GM12872 (cell line): ENCODE measurements around the gene MAML1.

ENCODE experiments used
- TF ChIP-seq, protein P1 (sequence below): IDR thresholded peaks from 3 replicates; pipeline ENCODE4 v1.5.1; 2011; ENCODE audit warnings: low read depth, mild to moderate bottlenecking, low read length, moderate library complexity; ENCODE audit not compliant: insufficient read depth

MAML1 gene

GRCh38 chr5:179700401-179700918, 32.2 kb upstream of the MAML1 start:
- TF ChIP-seq, protein P1, sequence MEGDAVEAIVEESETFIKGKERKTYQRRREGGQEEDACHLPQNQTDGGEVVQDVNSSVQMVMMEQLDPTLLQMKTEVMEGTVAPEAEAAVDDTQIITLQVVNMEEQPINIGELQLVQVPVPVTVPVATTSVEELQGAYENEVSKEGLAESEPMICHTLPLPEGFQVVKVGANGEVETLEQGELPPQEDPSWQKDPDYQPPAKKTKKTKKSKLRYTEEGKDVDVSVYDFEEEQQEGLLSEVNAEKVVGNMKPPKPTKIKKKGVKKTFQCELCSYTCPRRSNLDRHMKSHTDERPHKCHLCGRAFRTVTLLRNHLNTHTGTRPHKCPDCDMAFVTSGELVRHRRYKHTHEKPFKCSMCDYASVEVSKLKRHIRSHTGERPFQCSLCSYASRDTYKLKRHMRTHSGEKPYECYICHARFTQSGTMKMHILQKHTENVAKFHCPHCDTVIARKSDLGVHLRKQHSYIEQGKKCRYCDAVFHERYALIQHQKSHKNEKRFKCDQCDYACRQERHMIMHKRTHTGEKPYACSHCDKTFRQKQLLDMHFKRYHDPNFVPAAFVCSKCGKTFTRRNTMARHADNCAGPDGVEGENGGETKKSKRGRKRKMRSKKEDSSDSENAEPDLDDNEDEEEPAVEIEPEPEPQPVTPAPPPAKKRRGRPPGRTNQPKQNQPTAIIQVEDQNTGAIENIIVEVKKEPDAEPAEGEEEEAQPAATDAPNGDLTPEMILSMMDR = no peak

- TF ChIP-seq, protein P1 = no peak
Measured at GRCh38 chr5:179716286-179716685, 16.3 kb upstream of the MAML1 start.

- TF ChIP-seq, protein P1 = no peak
Measured at GRCh38 chr5:179720222-179720621, 12.4 kb upstream of the MAML1 start.

- TF ChIP-seq, protein P1 = no peak
Measured at GRCh38 chr5:179724163-179724562, 8.5 kb upstream of the MAML1 start.

GRCh38 chr5:179727106-179727505, 5.5 kb upstream of the MAML1 start:
- TF ChIP-seq, protein P1 = no peak

GRCh38 chr5:179729303-179729702, 3.3 kb upstream of the MAML1 start:
- TF ChIP-seq, protein P1 = no peak

- TF ChIP-seq, protein P1 = no peak
Measured at GRCh38 chr5:179729727-179730126, 2.9 kb upstream of the MAML1 start.
